NCI-H510A (cell line): ENCODE measurements around the gene SELENOW.
"Not testable (repeated sequence)": the region's sequence is repeated elsewhere in the genome, so short reads cannot be mapped to it uniquely, and the experiment has no call there.

Source experiments
- DNase-seq: peaks from one replicate; lab custom pipeline; 2025; lab: John Stamatoyannopoulos, UW

The SELENOW gene

GRCh38 chr19:47778049-47778953, at the start of gene SELENOW:
Gene SELENOW (plus strand): TSS chr19:47778703. CDS start chr19:47778786, 83 bp downstream.
- peak; percentile 74 for DNase-seq

- DNase-seq: no peak
Measured at GRCh38 chr19:47729468-47729798, 49.1 kb upstream of the SELENOW start.

GRCh38 chr19:47729799-47730520, 48.5 kb upstream of the SELENOW start:
- DNase-seq: no peak

- DNase-seq: no peak
Measured at GRCh38 chr19:47730521-47730889, 48.0 kb upstream of the SELENOW start.

- DNase-seq: no peak
Measured at GRCh38 chr19:47730910-47731309, 47.6 kb upstream of the SELENOW start.

GRCh38 chr19:47735131-47735530, 43.4 kb upstream of the SELENOW start:
- no peak for DNase-seq

- DNase-seq: no peak
Measured at GRCh38 chr19:47740866-47741519, 37.5 kb upstream of the SELENOW start.

GRCh38 chr19:47741544-47742140, 36.9 kb upstream of the SELENOW start:
- no peak for DNase-seq

- DNase-seq: no peak
Measured at GRCh38 chr19:47742634-47743033, 35.9 kb upstream of the SELENOW start.

- peak; percentile 83 for DNase-seq
Measured at GRCh38 chr19:47745010-47745901, 33.2 kb upstream of the SELENOW start, which contains the start of gene NOP53. Gene NOP53 (plus strand): TSS chr19:47745546. CDS start chr19:47745560, 14 bp downstream.

GRCh38 chr19:47746129-47746528, 32.4 kb upstream of the SELENOW start:
- DNase-seq: not testable (repeated sequence)

- DNase-seq: no peak
Measured at GRCh38 chr19:47749326-47749725, 29.2 kb upstream of the SELENOW start.

GRCh38 chr19:47750752-47751151, 27.8 kb upstream of the SELENOW start:
- DNase-seq: no peak

GRCh38 chr19:47752440-47753211, 25.9 kb upstream of the SELENOW start:
- no peak for DNase-seq

GRCh38 chr19:47754206-47755064, 24.1 kb upstream of the SELENOW start:
- DNase-seq: no peak

GRCh38 chr19:47755065-47755761, 23.3 kb upstream of the SELENOW start:
- no peak for DNase-seq

GRCh38 chr19:47755762-47756626, 22.5 kb upstream of the SELENOW start:
- DNase-seq: no peak

- no peak for DNase-seq
Measured at GRCh38 chr19:47756627-47756929, 21.9 kb upstream of the SELENOW start.
